GM19043 (cell line): ENCODE measurements around the gene RPS6KL1.

Experiments used
- ATAC-seq: cut with Tn5 transposase; IDR thresholded peaks from one replicate; pipeline ENCODE4 v1.9.1; 2021; ENCODE audit warnings: low read depth; ENCODE audit not compliant: unreplicated experiment

RPS6KL1 gene

DNA sequence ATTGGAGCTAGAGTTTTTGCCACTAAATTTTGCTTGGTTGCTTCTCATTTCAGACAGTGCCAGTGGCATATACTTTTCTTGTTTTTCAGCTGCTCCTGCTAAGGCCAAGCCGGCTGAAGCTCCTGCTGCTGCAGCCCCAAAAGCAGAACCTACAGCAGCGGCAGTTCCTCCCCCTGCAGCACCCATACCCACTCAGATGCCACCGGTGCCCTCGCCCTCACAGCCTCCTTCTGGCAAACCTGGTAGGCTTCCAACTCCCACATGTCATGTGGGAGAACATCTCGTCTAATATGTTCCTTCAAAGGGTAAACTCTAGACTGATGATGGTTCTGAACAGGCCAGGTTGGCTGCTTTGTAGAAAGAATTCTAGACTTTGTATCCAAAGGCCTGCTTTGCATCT, 30.3 kb downstream of the RPS6KL1 start:
- ATAC-seq, result no peak

GRCh38 chr14:74891870-74892269, 31.2 kb downstream of the RPS6KL1 start:
- no peak for ATAC-seq

- ATAC-seq, result no peak
Observed at GRCh38 chr14:74890262-74890661, 32.8 kb downstream of the RPS6KL1 start.

GRCh38 chr14:74888164-74889158, 34.6 kb downstream of the RPS6KL1 start:
- ATAC-seq, result no peak

DNA sequence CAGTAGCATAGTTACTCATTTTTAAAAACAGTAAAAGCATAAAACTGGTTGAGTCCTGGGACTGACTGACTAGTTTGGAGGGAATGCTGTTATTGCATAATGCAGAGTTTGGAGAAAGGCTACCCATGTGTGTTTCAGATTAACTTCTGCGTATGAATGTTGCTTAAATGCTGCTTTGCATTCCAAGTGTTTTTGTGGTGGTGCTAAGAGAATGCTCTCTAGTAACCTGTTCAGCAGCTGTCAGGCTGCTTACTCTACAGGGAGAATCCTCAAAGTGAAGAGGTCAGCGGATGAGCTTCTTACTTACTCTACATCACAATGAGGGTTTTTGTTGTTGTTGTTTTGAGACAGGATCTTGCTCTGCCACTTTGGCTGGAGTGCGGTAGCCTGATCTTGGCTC, 37.1 kb downstream of the RPS6KL1 start:
- ATAC-seq, result no peak

DNA sequence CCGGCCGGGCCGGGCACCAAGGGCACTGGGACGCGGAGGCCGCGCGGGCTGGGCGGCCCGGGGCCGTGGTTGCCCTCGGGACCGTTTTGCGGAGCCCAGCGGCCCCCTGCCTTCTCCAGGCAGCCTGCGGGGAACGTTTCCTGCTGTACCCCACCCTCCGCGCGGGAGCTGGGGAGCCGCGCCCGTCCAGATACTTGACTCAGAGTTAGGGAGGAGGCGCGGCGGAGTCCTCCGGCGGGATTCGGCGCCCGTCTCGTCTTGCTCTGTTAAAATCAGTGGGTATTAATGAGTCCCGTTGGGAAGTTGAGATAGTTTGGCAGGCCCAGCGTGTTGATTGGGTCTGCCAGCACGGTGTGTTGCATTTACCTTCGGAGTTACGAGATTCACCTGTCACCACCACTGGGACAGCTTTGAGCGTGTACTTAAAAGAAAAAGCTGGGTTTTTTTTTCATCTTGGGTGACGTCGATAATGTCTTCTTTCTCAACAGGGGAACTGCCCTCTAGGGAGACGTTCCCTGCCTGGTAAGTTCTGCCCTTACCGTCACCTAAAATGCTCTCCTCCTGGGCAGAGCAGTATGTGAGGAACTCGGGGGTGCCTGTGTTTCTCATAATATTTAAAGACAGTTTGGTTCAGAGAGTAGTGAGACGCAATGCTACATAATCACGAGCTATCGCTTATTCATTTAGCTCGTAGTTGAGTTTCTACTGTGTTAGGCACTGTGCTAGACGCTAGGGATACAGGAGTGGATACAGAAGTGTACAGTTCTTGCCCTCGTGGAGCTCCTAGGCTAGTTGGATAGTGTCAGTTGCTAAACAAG, 40.7 kb downstream of the RPS6KL1 start:
- ATAC-seq, result peak; percentile 31

DNA sequence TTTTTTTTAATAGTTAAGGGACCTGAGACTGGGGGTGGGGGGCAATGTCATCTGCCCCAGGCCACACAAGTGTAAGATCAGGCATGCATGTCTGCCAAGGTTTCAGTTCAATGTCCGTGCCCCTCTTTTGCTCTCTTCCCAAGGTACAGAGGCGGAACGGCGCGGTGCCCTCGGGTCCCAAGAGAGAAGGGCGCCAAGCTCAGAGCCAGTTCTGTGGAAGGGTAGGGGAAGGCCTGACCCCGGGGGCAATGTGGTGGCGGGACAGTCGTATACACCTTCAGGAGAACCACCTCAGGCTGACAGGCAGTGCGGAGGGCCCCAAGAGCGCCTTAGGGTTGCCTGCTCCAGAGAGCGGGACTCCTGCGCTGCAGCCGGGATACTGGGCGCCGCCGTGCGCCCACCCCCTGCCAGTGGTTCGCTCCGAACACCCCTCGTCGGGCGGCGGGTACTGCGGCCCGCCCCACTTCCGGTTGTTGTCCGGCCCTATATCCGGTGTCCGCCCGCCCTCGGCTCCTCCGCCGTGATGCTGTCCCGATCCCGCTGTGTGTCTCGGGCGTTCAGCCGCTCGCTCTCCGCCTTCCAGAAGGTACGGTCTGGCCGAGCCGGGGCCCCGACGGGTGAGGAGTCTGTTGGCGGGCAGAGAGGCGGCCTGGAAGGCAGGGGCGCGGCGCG, 41.5 kb downstream of the RPS6KL1 start, which contains the start of gene DLST:
Gene DLST (plus strand): TSS at position 486 of the 672 bp plus-strand sequence. CDS start 38 bp downstream, at position 524.
- peak; percentile 94 for ATAC-seq

DNA sequence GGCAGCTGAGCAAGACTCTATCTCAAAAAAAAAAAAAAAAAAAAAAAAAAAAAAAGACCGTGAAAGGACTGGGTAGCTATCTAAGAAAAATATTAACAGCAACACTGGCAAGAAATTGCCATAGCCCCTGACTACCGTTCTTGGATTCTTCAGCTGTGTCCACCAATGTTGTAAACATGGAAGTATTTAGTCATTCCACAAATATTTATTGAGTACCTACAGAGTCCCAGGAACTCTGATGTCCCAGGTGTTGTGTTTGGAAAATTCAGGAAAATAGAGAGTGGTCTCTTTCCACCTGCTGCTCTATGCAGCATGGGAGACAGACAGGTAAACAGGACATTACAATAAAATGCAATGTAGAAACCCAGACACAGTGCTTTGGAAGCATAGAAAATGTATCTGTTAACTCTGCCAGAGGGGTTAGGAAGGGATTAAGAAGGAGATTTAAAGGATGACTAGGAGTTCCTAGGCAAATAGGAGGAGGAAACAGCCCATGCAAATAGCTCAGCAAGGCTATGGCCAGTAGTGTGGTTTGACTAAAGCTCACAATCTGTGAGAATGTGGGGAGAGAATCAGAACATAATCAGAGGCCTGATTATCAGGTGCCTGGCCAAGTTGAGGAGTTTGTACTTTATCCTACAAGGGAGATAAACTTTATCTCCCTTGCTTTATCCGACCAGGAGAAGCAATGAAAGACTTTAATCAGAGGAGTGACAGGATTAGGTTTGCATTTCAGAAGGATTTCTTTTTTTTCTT, 43.5 kb downstream of the RPS6KL1 start:
- no peak for ATAC-seq

GRCh38 chr14:74875941-74876913, 46.8 kb downstream of the RPS6KL1 start, which contains the start of gene PROX2:
Gene PROX2 (minus strand): TSS chr14:74876145. CDS start chr14:74863834, 12,311 bp downstream.
- no peak for ATAC-seq

DNA sequence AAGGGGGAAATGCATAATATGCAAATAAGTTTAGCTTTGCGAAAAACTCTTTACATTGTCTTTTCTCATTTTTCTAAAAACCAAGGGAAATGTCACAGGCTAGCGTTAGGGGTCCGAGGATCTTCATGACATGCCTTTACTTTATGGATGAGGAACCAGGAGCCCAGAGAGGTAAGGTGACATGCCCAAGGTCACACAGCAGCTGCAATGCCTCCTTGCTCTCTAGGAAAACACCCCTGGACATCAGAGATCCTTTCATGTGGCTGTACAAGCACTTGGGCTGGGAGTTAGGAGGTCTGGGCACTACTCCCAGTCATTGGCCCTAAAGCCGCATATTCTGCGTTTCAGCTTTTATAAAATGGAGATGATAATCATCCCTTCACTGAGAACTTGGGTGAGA, 47.9 kb downstream of the RPS6KL1 start:
- ATAC-seq, result no peak

DNA sequence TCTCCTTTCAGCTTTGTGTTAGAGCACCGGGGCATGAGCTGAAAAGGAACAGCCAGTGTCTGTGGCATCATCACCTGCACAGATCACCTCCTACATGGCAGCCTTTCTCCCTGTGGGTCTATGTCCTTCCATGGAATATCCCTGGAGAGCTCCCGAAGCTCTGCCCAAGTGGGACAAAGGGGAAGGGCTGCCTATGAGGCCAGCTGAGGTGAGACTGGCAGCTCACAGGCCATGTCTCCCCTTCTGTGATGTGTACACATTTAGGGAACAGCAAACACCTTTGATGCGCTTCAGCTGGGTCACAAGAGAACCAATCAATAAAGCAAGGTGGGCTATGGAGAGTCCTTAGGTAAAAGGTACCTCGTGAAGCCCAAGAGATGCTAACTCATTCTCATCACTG, 51.2 kb downstream of the RPS6KL1 start:
- ATAC-seq, result no peak

DNA sequence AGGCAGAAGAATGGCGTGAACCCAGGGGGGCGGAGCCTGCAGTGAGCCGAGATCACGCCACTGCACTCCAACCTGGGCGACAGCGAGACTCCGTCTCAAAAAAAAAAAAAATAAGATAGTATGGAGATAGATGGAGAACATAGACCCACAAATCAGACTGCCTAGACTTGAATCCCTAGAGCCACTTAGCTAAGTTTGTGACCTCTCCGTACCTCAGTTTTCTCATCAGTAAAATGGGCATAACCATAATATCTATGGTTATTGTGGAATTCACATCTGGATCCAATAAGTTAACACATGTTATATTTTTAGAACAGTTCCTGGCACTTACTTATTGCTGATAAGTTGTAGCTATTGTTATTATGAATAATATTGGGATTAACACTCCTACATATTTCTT, 54.3 kb downstream of the RPS6KL1 start:
- ATAC-seq, result no peak

- ATAC-seq, result no peak
Observed at GRCh38 chr14:74867673-74868072, 55.4 kb downstream of the RPS6KL1 start.

GRCh38 chr14:74866708-74867389, 56.2 kb downstream of the RPS6KL1 start:
- no peak for ATAC-seq

DNA sequence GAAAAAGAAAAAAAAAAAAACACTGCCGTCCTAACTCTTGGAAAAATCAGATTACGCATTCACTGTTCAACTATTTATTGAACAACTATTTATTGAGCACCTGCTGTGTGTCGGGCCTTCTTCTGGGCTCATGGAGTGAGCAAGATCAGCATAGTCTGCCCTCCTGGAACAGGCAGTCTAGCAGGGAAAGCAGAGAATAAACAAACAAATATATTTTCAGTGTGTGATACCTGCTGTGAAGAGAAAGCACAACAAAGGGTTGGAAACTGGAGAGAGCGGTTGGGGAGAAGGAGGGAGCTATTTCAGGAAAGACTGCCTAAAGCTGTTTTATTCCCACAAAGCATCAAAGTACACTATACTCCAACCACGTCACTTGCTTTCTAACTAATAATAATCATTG, 57.9 kb downstream of the RPS6KL1 start:
- no peak for ATAC-seq

- no peak for ATAC-seq
Observed at GRCh38 chr14:74864198-74864597, 58.9 kb downstream of the RPS6KL1 start.

DNA sequence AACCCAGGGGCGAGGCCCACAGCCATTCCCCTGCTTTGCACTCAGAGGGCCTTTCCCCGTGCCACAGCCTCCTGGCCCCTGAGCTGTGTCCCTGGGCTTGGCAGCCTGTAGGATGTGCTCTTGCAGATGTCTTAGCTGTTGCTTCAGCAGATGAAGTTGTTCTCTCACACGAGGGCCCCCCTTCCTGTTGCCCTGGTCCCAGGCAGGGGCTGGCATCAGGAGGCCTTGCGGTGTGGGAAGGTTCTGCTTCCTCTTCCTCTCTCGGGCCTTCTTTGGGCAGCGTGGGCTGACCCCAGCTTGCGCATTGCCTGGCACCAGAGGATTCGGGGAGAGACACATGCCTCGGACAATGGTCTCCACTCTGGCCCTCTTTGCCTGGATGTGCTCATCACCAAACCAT, 59.8 kb downstream of the RPS6KL1 start:
- ATAC-seq, result no peak

GRCh38 chr14:74861734-74862090, 61.3 kb downstream of the RPS6KL1 start:
- no peak for ATAC-seq
